GM18508 (cell line): ENCODE results near the gene GCNT1.
"Not testable (repeated sequence)": the region's sequence is repeated elsewhere in the genome, so short reads cannot be mapped to it uniquely, and the experiment has no call there.

Source experiments
- ATAC-seq: cut with Tn5 transposase; IDR thresholded peaks from one replicate; pipeline ENCODE4 v1.9.1; 2021; ENCODE audit warnings: moderate number of reproducible peaks; ENCODE audit not compliant: insufficient read depth, unreplicated experiment

The GCNT1 gene

DNA sequence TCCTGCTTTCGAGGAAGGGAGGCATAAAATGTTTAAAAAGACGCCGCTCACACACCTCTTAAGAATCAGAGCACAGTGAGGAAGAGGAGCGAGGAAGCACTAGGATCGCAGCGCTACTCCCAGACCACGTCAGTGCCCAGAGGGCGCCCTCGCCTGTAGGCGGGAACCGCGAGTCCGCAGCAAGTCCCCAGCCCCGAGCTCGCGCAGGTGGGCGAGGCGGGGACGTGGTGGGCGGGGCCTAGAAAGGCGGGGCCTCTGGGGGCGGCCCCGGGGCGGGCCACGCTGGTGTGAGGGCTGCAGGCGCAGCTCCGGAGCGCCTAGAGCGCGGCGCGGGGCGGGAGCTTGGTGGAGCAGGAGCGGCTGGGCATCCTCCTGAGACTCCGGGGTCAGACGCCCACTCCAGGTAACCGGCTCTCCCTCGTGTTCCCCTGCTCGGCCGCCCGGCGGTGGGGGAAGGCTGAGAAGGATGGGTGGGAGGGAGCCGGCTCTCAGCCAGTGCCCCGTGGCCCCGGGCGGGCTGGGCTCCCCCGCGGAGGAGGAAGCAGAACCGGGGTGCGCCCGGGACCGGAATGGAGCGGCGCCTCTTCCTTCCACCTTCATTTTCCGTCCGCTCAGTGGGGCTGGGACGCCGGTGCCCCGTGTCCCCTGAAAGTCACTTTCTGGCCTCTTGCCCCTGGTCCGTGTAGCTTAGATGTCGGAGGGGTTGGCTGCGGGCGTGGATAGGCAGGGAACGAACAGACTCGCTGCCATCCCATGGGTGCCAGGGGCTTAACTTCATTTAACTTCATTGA is at the start of gene GCNT1:
Gene GCNT1, plus strand, starts transcription at position 280 of the 791 bp plus-strand sequence. CDS start 43,200 bp downstream, outside the sequence.
- ATAC-seq: peak; percentile 54

DNA sequence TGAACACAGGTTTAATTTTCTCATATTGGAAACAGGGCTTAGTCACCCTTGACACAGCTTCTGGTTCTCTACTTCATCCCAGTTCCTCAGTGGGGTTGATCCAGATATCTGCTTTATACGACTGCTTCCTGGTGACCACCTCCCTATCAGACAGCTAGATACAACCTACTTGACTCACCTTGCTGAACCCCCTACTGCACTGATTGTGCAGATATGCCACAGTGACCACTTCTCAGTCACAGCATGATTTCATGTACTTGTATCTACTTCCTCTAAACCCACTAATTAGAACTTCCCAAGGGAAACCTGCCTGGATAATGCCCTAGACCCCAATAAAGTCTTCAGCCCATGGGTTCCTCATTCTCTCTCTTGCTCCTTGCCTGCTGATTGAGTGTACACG is 46.3 kb upstream of the GCNT1 start:
- no peak for ATAC-seq

DNA sequence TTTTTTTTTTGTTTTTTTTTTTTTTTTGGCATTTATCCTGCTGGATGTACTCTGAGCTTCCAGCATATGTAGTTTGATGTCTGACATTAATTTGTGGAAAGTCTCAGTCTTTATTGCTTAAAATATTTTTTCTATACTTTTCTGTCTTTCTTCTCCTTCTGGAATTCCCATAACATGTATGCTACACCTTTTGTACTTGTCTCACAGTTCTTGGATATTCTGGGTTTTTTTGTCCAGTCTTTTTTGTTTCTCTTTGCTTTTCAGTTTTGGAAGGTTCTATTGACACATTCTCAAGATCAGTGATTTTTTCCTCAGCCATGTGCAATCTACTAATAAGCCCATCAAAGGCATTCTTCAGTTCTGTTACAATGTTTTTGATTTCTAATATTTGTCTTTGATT is 45.3 kb upstream of the GCNT1 start:
- no peak for ATAC-seq

DNA sequence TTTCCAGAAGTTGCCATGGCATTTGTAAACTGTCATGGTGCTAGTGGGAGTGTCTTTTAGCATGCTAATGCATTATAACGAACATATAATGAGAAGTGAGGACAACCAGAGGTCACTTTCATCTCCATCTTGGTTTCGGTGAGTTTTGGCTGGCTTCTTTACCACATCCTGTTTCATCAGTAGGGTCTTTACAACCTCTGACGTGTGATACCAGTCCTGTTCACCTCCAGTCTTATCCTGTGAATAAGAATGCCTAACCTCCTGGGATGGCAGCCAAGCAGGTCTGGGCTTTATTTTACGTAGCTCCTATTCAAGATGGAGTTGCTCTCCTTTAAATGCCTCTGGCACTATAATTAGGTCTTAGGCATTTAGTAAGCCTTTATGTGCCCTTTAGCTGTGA is 44.3 kb upstream of the GCNT1 start:
- ATAC-seq: peak; percentile 91

DNA sequence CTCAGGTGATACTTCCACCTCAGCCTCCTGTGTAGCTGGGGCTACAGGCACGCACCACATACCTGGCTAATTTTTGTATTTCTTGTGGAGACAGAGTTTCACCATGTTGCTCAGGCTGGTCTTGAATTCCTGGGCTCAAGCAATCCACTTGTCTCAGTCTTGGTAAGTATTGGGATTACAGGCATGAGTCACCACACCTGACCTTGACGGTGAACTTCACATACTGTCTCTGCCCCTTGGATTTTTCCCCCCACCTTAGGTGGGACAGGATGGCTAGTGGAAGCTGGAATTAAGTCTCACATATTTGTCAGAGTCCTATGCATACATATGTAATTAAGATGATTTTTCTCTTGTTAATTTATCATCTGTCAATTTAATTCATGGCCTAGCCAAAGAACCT is 43.8 kb upstream of the GCNT1 start:
- ATAC-seq: no peak

DNA sequence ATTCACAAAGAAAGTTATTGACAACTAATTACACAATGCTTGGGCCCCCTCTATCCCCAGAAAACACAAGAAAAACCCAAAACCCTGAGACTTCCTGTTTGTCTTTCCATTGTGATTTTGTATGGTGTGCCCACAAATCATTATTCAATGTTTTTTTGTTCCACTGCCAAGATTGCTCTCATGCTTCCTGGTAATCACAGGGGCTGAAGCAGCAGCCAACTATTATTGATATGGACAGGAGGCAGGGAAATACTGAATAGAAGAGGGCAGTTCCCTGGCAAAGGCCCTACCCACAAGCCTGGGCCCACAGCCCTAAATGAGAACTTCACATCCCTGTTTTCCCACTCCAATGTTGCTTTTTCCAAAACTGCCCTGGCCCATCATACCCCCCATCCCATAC is 43.3 kb upstream of the GCNT1 start:
- ATAC-seq: no peak

DNA sequence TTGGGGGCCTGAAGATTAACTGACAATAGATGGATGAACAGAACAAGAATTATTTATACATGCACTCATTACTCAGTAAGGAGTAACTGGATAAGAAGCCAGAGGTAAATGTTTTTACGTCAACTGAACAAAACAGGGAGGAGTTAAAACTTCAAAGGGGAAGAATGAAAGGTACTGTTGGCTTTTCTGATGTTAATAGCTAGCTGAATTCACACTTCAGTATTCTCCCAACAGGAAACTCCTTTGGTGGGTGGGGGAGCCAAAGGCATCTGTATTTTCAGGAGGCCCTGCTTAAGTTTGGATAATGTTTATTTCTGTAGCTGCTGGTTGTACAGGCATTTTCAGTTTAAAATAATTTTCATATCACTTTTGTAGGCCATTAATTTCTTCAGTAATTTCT is 41.6 kb upstream of the GCNT1 start:
- no peak for ATAC-seq

DNA sequence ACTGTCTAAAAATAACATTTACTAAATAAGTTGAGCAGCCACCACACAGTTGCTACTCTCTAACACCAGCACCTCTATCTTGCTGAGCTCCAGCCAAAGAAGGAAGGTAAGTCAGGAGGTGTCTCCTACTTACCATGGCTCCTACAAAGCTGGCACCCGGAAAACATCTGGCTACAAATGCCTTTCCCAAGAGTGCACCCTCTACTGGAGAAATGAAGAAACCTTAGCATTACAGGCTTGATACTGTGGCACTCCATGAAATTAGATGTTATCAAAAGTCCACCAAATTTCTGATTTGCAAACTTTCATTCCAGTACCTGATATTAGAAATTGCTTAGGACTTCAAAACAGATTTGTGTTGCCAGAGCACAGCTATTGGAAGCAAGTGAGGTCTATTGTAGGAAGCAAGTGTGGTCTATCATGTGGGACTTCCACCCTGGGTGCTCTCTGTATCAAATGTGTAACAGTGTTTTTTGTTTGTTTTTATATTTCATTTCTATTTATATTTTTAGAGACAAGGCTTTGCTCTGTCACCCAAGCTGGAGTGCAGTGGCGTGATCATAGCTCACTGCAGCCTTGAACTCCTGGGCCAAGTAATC is 39.1 kb upstream of the GCNT1 start:
- ATAC-seq: no peak

DNA sequence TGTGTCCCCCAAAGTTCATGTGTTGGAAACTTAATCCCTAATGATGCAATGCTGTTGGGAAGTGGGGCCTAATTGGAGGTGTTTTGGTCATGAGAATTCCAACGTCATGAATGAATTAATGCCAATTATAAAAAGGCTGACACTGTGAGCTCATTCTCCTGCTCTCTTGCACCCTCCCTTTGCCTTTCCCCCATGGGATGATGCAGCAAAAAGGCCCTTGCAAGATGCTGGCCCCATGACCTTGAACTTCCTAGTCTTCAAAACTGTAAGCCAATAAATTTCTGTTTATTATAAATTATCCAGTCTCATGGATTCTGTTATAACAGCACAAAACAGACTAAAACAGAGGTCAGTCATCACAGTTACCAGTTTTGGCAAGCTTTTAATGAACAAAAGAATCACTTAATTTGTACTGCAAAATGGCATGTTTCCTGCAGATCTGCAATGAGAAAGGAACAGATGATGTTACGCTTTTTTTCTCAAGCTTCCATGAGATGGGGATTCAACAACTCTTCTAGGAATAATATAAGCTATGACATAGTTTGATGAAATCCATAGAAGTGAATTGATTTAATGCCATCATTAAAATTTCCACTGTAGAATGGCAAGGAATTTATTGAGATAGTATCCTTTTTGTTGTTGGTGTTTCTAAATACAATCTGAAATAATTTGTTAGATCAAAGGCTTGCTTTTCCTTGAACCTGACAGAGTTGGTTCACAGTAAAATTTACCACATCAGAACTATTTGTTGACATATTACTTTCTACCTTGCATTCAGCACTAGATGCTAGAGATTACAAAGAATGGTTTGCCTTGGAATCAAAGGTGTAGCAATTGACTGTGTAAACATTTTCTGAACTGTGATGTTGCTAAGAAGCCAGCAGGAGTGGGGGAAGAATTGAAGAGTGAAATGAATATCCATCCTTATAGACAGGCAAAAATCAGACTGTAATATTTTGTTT is 35.5 kb upstream of the GCNT1 start:
- ATAC-seq: no peak

DNA sequence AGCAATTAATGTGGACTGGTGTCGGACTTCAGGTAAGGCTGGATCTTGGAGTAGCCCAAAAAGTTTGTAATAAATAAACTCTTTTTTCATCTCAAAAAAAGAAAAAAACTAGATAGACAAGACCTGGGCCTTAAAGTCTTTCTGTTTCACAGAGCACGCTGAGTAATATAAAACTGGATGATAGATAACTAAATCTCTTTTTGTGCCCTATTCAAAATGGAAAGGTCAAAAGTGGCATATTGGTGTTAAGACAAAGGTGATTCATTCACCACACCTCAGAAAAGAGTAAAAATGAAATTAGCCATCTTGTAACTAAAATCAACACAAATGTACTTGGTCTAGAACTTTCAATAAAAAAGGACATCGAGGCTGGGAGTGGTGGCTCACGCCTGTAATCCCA is 34.5 kb upstream of the GCNT1 start:
- ATAC-seq: peak; percentile 56

DNA sequence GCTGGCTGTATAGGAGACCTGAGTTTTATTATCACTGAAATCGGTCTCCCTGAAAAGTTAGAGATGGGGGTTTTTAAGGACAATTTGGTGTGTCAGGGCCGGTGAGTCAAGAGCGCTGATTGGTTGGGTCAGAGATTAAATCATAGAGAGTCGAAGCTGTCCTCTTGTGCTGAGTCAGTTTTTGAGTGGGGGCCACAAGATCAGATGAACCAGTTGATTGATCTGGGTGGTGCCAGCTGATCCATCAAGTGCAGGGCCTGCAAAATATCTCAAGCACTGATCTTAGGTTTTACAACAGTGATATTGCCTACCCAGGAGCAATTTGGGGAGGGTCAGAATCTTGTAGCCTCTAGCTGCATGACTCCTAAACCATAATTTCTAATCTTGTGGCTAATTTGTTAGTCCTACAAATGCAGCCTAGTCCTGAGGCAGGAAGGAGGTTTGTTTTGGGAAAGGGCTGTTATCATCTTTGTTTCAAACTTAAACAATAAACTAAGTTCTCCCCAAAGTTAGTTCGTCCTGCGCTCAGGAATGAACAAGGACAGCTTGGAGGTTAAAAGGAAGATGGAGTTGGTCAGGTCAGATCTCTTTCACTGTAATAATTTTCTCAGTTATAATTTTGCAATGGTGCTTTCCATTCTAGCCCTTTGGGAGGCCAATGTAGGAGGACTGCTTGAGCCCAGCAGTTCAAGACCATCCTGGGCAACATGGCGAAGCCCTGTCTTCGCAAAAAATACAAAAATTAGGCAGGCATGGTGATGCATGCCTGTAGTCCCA is 33.1 kb upstream of the GCNT1 start:
- no peak for ATAC-seq

DNA sequence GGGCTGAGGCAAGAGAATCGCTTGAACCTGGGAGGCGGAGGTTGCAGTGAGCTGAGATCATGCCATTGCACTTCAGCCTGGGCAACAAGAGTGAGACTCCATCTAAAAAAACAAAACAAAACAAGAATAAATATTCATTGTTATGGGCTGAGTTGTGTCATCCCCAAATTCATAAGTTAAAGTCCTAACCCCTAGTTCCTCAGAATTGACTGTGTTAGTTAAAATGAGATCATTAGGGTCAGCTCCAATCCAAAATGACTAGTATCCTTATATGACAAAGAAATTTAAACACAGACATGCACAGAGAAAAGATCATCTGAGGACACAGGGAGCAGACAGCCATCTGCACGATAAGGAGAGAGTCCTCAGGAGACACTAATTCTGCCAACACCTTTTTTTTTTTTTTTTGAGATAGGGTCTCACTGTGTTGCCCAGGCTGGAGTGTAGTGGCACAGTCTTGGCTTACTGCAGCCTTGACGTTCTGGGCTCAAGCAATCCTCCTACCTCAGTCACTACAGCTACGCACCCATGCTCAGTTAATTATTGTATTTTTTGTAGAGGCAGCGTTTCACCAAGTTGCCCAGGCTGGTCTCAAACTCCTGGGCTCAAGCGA is 32.1 kb upstream of the GCNT1 start:
- no peak for ATAC-seq

DNA sequence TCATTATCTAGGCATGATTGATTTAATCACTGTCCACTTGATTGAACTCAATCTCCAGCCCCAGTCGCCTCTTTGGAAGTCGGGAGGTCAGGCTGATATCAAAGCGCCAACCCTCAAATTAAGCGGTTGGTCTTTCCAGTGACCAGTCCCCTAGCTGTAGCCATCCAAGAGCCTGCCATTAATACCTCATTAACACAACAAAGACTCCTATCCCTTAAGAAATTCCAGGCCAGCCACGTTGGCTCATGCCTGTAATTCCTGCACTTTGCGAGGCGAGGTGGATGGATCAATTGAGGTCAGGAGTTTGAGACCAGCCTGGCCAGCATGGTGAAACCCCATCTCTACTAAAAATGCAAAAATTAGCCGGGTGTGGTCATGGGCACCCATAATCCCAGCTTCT is 27.4 kb upstream of the GCNT1 start:
- ATAC-seq: no peak

DNA sequence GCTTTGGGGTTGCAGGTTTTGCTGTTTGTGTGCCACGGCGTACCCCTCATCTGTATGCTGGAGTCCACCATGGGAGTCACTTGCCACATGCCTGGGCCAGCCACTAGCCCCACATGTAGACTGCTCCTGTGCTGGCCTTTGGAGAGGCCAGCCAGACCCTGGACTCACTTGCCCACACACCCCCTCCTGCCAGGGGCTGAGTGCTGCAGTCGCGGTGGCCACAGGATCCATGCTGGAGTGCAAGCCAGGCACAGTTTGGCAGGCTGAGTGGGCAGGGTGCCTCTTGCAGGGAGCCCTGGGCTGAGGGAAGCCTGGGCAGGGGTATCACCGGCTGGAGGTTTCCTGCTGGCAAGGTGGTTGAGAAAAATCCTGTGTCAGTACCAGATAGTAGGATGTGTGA is 25.6 kb upstream of the GCNT1 start:
- no peak for ATAC-seq

DNA sequence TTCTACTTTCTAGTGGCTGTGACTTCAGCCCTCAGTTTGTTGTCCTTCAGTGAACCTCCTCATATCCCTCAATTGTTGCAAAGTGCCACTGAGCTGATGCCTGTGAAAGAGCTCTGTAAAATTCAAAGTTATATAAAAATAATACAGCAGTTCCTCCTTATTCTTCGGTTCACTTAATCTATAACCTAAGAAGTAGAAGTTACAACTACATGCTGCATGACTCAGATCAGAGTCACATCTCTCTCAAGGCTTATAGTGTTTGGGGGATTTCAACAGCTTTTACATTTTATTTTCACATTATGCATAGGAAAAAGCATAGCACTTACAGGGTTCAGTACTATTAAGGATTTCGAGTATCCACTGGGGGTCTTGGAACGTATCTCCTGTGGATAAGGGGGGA is 25.1 kb upstream of the GCNT1 start:
- no peak for ATAC-seq

DNA sequence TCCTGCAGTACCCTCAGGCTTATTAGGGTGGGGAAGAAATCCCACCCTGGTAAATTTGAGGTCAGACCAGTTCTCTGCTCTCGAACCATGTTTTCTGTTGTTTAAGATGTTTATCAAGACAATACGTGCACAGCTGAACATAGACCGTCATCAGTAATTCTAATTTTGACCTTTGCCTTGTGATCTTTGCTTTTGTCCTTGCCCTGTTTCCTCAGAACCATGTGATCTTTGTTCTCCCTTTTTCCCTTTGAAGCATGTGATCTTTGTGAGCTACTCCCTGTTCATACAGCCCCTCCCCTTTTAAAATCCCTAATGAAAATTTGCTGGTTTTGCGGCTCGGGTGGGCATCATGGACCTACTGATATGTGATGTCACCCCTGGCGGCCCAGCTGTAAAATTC is 24.1 kb upstream of the GCNT1 start:
- ATAC-seq: not testable (repeated sequence)

DNA sequence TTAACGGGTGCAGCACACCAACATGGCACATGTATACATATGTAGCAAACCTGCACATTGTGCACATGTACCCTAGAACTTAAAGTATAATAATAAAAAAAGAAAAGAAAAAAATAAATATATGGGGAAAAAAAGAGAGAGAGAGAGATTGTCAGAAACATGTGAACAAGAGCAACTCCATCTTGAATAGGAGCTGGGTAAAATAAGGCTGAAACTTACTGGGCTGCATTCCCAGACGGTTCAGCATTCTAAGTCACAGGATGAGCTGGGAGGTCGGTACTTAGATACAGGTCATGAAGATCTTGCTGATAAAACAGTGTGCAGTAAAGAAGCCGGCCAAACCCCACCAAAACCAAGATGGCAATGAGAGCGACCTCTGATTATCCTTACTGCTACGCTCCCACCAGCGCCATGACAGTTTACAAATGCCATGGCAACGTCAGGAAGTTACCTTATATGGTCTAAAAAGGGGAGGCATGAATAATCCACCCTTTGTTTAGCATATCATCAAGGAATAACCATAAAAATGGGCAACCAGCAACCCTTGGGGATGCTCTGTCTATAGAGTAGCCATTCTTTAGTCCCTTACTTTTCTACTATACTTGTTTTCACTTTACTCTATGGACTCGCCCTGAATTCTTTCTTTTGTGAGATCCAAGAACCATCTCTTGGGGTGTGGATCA is 21.8 kb upstream of the GCNT1 start:
- ATAC-seq: not testable (repeated sequence)

DNA sequence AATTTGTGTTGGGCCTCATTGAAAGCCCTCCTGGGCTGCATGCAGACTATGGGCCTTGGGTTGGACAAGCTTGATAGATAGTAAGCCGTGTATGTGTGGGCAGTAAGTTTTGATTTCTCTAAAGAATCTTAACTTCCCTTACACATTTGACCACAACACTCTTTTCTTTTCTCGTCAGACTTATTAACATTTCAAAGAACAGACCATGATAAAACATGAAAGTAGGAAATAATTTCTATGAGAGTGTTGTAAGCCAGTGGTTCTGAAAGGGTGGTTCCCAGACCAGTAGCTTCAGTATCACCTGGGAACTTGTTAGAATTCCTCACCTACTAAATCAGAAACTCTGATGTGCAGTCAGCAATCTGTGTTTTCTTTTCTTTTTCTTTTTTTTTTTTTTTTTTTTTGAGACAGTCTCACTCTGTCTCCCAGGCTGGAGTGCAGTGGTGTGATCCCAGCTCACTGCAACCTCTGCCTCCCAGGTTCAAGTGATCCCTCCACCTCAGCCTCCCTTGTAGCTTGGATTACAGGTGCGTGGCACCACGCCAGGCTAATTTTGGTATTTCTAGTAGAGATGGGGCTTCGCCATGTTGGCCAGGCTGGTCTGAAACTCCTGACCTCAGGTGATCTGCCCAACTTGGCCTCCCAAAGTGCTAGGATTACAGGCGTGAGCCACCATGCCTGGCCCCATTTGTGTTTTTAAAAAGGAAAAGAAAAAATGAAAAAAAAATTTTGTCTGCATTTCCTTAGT is 20.0 kb upstream of the GCNT1 start:
- peak; percentile 68 for ATAC-seq
